SK-MEL-5 (cell line): ENCODE measurements around the gene TM9SF1. TPM values are rescaled to one million over a fixed set of nuclear protein-coding genes. Genes with fewer than 3 reads are reported as not detected.

ENCODE experiments used
- DNase-seq: peaks from one replicate; pipeline ENCODE4 v3.0.0-alpha.2; 2016; ENCODE audit warnings: low read depth, low spot score
- in situ Hi-C: cut with HindIII; loops from 2 replicates; pipeline ENCODE4 v1.10.0; 2016; ENCODE audit warnings: low sequenced_read_pairs, high pct_unique_total_duplicates, low pct_unique_long_range_greater_than_20kb
- small RNA-seq, 2 experiments: library from RNA; depleted of rRNA; stranded (forward); fragments of <200 nt; gene quantifications; one replicate each; pipeline ENCODE3, GENCODE V24; 2014
- total RNA-seq: library from RNA; depleted of rRNA; stranded (reverse); fragments of >200 nt; shearing (Covaris generic); gene quantifications from 2 replicates; pipeline ENCODE4 v1.2.3, GENCODE V29; 2014; rRNA removed

Gene TM9SF1
- total RNA-seq, 1 experiment from 2014 or later = 56.9 TPM

DNA sequence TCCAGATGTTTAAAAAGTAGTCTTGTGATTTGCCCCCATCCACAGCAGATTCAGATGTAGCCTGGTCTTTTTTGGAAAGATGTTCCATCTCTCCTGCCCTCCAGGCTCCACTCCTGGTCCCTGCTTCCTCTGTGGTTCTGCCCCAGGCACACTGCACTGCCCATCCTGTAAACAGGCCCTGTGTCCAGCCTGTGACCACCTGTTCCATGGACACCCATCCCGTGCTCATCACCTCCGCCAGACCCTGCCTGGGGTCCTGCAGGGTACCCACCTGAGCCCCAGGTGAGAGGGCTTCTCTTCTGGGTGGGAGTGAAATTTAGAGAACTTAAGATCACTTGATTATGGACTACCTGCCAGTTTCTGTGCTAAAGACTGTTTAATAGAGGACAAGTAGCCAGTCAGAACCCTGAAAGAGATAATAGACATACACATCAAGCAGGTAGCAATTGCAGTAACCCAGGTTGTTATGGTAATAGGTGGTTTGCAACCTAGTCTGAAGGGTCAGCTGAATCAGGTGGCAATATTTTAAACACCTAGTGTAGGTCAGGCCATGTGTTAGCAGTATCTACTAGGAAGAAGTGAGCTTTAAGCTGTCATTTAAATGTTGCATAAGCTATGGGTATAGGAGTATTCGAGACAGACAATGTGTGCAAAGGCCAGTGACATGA is 45.8 kb downstream of the TM9SF1 start:
- DNase-seq = no peak
- in situ Hi-C loops = no loop called here

DNA sequence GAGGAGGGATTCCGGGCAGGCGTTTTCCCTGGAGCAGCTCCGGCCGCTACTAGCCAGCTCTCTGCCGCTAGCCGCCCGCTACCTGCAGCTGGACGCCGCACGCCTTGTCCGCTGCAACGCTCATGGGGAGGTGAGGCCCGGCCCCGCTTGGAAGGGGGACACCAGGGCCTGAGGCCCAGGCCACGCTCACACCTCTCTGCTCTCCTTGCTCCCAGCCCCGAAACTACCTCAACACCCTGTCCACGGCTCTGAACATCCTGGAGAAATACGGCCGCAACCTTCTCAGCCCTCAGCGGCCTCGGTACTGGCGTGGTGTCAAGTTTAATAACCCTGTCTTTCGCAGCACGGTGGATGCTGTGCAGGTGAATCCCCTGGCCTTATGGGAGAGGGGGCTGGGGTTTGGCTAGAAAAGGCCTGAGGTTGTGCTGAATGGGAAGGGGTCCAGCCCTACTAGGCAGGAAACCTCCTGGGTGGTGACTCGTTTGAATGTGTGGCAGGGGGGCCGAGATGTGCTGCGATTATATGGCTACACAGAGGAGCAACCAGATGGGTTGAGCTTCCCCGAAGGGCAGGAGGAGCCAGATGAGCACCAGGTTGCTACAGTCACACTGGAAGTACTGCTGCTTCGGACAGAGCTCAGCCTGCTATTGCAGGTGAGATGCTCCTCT is 47.3 kb downstream of the TM9SF1 start:
- in situ Hi-C loops = no loop called here
- no peak for DNase-seq

DNA sequence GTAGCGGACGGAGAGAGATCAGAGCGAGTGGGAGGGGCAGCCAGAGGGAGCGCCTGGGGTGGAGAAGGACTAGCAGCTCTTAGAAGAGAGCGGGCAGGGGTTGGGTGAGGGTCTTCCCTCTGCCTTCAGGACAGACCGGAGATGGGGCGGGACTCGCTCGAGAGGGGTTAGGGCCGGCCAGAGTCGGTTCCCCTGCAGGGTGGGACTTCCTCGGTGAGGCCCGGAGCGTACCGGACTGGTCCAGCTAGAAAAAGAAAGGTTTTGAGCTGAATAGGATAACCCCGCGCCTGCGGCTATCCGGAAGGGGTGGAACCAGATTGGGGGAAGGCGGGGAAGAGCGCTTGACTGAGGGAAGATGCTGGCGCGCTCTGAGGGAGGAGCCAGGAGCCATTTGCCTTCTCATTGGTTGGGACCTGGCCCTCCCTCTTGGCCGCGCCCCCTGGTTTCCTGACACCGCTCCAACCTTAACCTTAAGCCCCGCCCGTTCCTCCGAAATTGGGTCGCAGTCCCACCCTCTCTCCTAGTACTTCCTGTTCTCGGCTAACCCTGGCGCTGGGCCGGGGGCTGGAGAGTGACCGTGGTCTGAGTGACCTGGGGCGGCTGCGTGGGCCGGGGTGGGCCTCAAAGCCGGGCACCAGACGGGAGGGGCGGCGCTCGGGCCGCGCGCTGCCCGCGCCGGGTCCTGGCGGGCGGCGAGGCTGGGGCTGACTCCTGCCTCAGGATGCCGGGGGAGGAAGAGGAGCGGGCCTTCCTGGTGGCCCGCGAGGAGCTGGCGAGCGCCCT is 48.1 kb downstream of the TM9SF1 start, which contains the start of gene RNF31:
Gene RNF31, plus strand, starts transcription at position 521 of the 783 bp plus-strand sequence. Its CDS starts 201 bp downstream, at position 722.
- peak; percentile 97 for DNase-seq
- in situ Hi-C loops = no loop called here

DNA sequence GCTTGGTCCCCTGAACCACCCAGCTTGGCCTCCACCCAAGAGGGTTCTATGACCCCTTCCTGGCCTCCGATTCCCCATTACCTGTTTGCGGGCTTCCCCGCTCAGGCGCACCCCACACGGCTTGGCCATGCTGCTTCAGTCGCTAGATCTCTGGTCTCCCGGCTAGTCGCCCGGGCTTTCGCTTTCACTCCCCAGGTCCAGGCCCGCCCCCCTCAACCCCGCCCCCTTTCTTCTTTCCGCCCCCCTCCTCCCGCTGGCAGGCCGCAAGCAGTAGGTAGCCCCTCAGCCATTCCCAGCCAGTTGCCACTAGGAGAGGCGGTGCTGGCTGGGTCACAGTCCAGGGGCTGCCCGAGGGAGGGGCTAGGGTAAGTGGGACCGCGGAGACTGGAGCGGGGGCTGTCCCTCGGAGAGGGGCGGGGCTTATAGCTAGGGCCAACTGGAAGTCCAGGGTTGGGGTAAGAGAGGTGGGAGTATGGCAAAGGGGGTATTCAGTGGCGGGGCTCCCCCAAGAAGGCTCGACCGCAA is 48.7 kb downstream of the TM9SF1 start, which contains the start of gene PSME2:
Gene PSME2, minus strand, starts transcription at position 158 of the 525 bp plus-strand sequence. Its CDS starts 29 bp downstream, at position 129.
- DNase-seq = peak; percentile 97
- in situ Hi-C loops = no loop called here

DNA sequence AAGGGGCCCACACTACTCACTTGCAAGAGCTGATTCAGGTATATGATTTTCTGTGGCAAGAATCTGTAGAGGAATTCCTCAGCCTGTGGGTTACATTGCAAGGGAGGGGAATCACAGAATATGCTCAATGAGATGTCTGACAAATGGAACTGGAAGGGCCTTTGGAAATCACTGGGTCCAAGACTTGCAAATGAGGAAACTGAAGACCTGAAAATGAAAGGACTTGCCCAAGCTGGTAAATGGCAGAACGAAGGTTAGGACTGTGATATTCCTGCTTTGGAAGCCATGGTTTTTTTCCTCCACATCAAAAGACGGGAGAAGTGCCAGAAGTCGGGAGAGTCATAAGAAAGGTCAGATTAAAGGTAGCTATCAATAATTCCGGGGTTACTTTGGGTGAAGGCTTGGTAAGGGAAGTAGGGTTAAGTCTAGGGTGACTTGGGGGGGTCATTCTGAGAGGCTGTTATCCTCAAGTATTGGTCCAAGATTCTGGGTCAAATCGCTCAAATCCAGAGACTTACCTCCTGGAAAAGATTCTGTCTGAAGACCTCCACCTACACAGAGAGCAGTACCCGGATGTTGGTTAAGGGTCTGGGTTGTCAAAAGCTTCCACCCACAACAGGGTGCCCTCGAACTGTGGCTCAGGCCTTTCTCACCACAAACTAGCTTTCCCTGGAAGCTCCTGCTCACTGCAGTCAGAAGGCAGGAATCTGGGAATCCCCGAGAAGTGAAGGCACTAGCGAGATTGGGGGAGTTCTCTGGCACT is 49.4 kb downstream of the TM9SF1 start:
- DNase-seq = no peak
- in situ Hi-C loops = no loop called here

DNA sequence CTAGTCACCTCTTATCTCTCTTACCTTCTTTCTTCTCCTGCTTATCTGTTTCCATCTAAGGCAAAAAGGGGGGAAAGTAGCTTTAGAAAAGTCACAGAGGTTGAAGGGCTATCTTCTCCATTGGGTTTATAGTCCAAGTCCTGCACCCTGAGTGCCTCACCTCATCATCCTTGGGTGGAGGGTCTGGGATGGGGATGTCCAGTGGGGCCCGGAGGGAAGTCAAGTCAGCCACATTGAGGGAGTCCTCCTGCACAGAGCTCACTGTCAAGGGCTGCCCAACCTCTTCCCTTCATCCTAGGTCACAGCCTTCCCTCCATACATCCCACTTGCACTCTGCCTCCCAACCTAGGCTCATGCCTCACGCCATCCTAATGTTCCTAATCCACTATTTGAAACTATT is 50.0 kb downstream of the TM9SF1 start:
- in situ Hi-C loops = no loop called here
- no peak for DNase-seq

DNA sequence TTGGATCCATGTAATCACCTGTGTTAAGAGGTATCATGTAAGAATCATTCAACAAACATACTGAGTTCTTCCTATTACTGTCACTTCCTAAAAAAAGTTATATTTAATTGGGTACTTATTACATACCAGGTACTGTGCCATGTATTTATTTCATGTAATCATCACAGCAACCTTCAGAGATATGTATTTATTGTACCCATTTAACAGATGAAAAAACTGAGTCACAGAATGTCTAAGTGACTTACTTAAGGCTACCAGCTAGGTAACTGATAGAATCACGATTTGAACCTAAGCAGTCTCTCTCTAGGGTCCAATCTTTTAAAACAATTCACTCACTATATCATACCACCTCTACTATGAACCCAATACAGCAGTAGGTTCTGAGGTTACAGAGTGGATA is 50.8 kb downstream of the TM9SF1 start:
- in situ Hi-C loops = no loop called here

DNA sequence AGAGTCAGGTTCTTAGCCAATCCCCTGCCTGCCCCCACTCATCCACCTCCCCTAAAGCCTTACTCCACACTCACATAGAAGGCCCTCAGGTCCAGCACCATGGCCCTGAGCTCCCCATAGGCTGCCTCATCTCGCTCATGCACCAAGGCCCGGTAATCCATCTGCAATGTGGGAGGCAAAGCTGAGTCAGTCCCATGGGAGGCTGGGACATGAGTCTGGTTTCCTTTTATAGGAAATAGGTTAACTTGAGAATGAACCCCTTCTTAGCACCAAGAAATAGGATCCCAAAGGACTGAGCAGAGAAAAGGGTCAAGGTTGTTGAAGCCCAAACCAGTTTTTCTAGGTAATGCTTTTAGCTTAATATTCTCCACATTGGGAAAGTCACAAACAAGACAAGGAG is 51.7 kb downstream of the TM9SF1 start:
- no peak for DNase-seq
- in situ Hi-C loops = no loop called here

More for the DNA sequence above, 50.8 kb downstream of the TM9SF1 start:
- DNase-seq = no peak

DNA sequence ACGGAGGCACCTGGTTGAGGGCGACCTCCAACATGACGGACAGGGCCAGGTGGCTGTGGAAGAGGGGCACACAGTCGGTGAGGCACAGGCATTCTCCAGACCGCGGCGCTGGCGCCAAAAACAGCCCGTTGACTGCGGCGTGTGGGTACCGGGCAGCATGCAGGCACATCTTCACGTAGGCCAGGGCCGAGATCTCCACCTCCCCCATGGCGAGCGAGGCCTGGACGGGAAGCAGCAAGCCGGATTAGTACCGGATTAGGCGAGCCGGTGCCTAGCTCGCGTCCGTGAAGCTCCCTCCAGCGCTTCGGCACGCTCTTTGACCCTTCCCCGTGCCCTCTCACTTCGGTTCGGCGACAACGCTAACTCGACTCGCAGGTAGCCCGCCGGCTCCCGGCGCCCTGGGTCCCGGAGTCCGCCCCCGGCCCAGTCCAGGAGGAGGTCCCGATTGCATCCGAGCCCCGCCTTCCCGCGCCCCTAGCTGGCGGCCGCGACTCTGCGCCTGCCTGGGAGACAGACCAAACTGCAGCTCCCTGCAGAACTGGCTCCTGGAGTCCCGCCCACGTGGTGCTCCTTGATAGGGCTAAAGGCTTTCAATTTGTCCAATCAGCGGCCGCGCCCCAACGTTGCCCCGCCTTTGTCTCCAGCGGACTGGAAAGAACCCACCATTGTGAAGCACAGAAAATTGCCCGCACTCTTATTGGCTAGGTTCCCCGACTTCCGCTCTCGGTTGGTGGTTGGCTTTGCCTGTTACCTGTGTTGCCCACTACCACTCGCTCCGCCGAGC is 54.0 kb downstream of the TM9SF1 start, which contains the start of gene EMC9:
Gene EMC9, minus strand, starts transcription at position 495 of the 784 bp plus-strand sequence. Its CDS starts 287 bp downstream, at position 208.
- in situ Hi-C loops = no loop called here

DNA sequence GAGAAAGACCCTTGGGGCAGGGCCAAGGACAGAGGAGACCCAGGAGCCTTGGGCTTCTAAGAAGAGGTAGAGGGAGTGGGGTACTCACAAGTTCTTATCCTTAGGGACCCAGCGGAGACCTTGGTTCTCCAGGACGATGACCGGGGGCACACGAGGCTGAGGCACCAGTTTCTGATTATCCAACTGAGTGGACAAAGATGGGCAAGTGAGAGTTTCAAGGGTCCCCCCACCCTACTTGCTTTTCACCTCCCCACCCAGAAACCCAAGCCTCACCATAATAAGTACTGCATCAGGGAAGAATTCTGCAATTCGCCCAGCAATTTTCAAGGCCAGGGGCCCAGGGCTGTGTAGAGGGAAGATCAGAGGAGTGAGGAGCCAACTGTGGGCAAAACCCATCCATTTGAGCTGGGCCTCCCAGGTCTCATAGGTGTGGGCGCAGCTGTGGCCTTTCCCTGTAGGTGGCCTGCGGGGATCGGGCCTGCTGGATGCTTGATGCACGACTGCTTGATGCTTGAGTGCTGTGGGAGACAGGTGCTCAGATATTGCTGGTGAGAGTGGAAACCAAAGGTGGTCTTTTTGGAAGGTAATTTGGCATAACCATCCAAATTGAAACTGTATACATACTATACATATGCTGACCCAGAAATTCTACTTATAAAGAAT is 55.8 kb downstream of the TM9SF1 start:
- no peak for DNase-seq

More for the DNA sequence above, 54.0 kb downstream of the TM9SF1 start, which contains the start of gene EMC9:
- peak; percentile 99 for DNase-seq

More for the DNA sequence above, 55.8 kb downstream of the TM9SF1 start:
- in situ Hi-C loops = no loop called here

Small RNAs within 50 kb of the gene (small RNA-seq; reads per million reads assigned to genes)
- gene AL136295.4 = 0 reads per million in 2 experiments
- gene CHMP4A = 0 reads per million in 2 experiments
- 0.02 to 0.10 reads per million in 2 experiments for gene IPO4
- 0 reads per million in 2 experiments for gene IRF9
- 0 reads per million in 2 experiments for gene MDP1
- 0.04 to 10.4 reads per million in 2 experiments for gene RNA5SP383

Other genes starting within 250 kb of the TM9SF1 start
- gene DHRS4, start 241.7 kb downstream of the TM9SF1 start, total RNA-seq = 53.6 and 56.1 TPM in 2 replicates
- gene DHRS4L2, start 206.5 kb downstream of the TM9SF1 start, total RNA-seq = 28.9 and 30.6 TPM in 2 replicates
- gene CARMIL3, start 143.4 kb downstream of the TM9SF1 start, total RNA-seq = 0.29 and 0.66 TPM in 2 replicates
- gene CPNE6, start 123.9 kb downstream of the TM9SF1 start, total RNA-seq = not detected in 2 replicates
- 23.2 and 28.6 TPM in 2 replicates for gene PCK2, start 101.1 kb downstream of the TM9SF1 start, total RNA-seq
- 43.7 and 49.5 TPM in 2 replicates for gene DCAF11, start 80.7 kb downstream of the TM9SF1 start, total RNA-seq
- 2.5 and 2.6 TPM in 2 replicates for gene NRL, start 80.5 kb downstream of the TM9SF1 start, total RNA-seq
- gene FITM1, start 64.8 kb downstream of the TM9SF1 start, total RNA-seq = not detected in 2 replicates
- gene PSME1, start 59.2 kb downstream of the TM9SF1 start, total RNA-seq = 92.6 and 105 TPM in 2 replicates
- 12.3 and 13.9 TPM in 2 replicates for gene EMC9, start 53.9 kb downstream of the TM9SF1 start, total RNA-seq
- 174 and 203 TPM in 2 replicates for gene PSME2, start 48.8 kb downstream of the TM9SF1 start, total RNA-seq
- 36.3 and 47.2 TPM in 2 replicates for gene RNF31, start 47.9 kb downstream of the TM9SF1 start, total RNA-seq
- 24.2 and 34.1 TPM in 2 replicates for gene IRF9, start 34.2 kb downstream of the TM9SF1 start, total RNA-seq
- 0.69 and 1.1 TPM in 2 replicates for gene REC8, start 23.4 kb downstream of the TM9SF1 start, total RNA-seq
- 52.1 and 67.3 TPM in 2 replicates for gene IPO4, start 6.6 kb downstream of the TM9SF1 start, total RNA-seq
- gene TSSK4, start 10.3 kb upstream of the TM9SF1 start, total RNA-seq = not detected in 2 replicates
- gene CHMP4A, start 18.0 kb upstream of the TM9SF1 start, total RNA-seq = 42.2 and 44.2 TPM in 2 replicates
- gene MDP1, start 20.6 kb upstream of the TM9SF1 start, total RNA-seq = 8.3 and 14.0 TPM in 2 replicates
- gene NEDD8, start 36.9 kb upstream of the TM9SF1 start, total RNA-seq = 249 and 263 TPM in 2 replicates
- gene GMPR2, start 37.5 kb upstream of the TM9SF1 start, total RNA-seq = 48.3 and 56.3 TPM in 2 replicates
- gene TINF2, start 47.2 kb upstream of the TM9SF1 start, total RNA-seq = 37.8 and 43.1 TPM in 2 replicates
- 0.08 TPM in 1 of 2 replicates, not detected in the other for gene TGM1, start 67.7 kb upstream of the TM9SF1 start, total RNA-seq
- 23.9 and 25.7 TPM in 2 replicates for gene RABGGTA, start 76.2 kb upstream of the TM9SF1 start, total RNA-seq
- 0.82 and 3.8 TPM in 2 replicates for gene DHRS1, start 104.3 kb upstream of the TM9SF1 start, total RNA-seq
- 22.9 and 25.1 TPM in 2 replicates for gene NOP9, start 104.4 kb upstream of the TM9SF1 start, total RNA-seq
- 0.35 and 0.48 TPM in 2 replicates for gene CIDEB, start 112.5 kb upstream of the TM9SF1 start, total RNA-seq
- 2.3 and 3.2 TPM in 2 replicates for gene LTB4R2, start 114.7 kb upstream of the TM9SF1 start, total RNA-seq
- gene LTB4R, start 116.1 kb upstream of the TM9SF1 start, total RNA-seq = 0.98 and 1.7 TPM in 2 replicates
- gene ADCY4, start 139.6 kb upstream of the TM9SF1 start, total RNA-seq = not detected in 2 replicates
- not detected in 2 replicates for gene RIPK3, start 144.6 kb upstream of the TM9SF1 start, total RNA-seq
- gene NFATC4, start 172.7 kb upstream of the TM9SF1 start, total RNA-seq = 0.05 and 0.53 TPM in 2 replicates
- 0.05 TPM in 1 of 2 replicates, not detected in the other for gene NYNRIN, start 203.6 kb upstream of the TM9SF1 start, total RNA-seq
- gene CBLN3, start 234.2 kb upstream of the TM9SF1 start, total RNA-seq = 0.11 and 0.24 TPM in 2 replicates
- gene KHNYN, start 234.5 kb upstream of the TM9SF1 start, total RNA-seq = 30.9 and 37.5 TPM in 2 replicates
- gene SDR39U1, start 247.3 kb upstream of the TM9SF1 start, total RNA-seq = 6.2 and 12.5 TPM in 2 replicates